Spleen (tissue), 11 donors: ENCODE measurements around the gene CMTM8. TPM values are rescaled to one million over a fixed set of nuclear protein-coding genes. Genes with fewer than 3 reads are reported as not detected.

Experiments
- DNase-seq: peaks from one replicate; pipeline ENCODE4 v3.0.0-alpha.2; 2020
- H3K27ac ChIP-seq, 8 donors: fragments of 200-600 bp; sonication (generic) in 7 of 8; 1 replicate in 4 of 8; 2 replicates in 4 of 8; pipeline versions ENCODE4 v1.5.0 to v1.8.0; 2016 to 2021; ENCODE audit warnings: inconsistent platforms in 4 of 8, mild to moderate bottlenecking in 4 of 8, moderate library complexity in 1 of 8
- H3K27me3 ChIP-seq, 7 donors: fragments of 200-600 bp; sonication (generic) in 6 of 7; replicated peaks in 1 of 7; 1 replicate in 4 of 7; 2 replicates in 3 of 7; pipeline versions ENCODE4 v1.5.0 to v1.8.0; 2016 to 2021; ENCODE audit warnings: inconsistent platforms in 3 of 7, mild to moderate bottlenecking in 1 of 7
- H3K36me3 ChIP-seq, 6 donors: fragments of 200-600 bp; sonication (generic) in 5 of 6; 1 replicate in 4 of 6; 2 replicates in 2 of 6; pipeline versions ENCODE4 v1.5.0 to v1.8.0; 2016 to 2021; ENCODE audit warnings: inconsistent platforms in 2 of 6
- H3K4me1 ChIP-seq, 6 donors: fragments of 200-600 bp; sonication (generic) in 5 of 6; 1 replicate in 3 of 6; 2 replicates in 3 of 6; pipeline versions ENCODE4 v1.5.0 to v1.8.0; 2016 to 2021; ENCODE audit warnings: inconsistent platforms in 3 of 6
- H3K4me3 ChIP-seq, 8 donors: fragments of 200-600 bp; sonication (generic) in 7 of 8; 1 replicate in 4 of 8; 2 replicates in 4 of 8; pipeline versions ENCODE4 v1.5.0 to v1.8.0; 2016 to 2021; ENCODE audit warnings: inconsistent platforms in 4 of 8, mild to moderate bottlenecking in 4 of 8, moderate library complexity in 2 of 8
- H3K9me3 ChIP-seq, 8 donors: fragments of 200-600 bp; sonication (generic) in 7 of 8; 1 replicate in 4 of 8; 2 replicates in 4 of 8; pipeline versions ENCODE4 v1.5.0 to v1.8.0; 2016 to 2021; ENCODE audit warnings: inconsistent platforms in 4 of 8
- CTCF ChIP-seq, 11 experiments: fragments of 200-600 bp in 7 of 11; fragments of 450-650 bp in 4 of 11; sonication (generic) in 4 of 11; IDR thresholded peaks in 8 of 11; conservative IDR thresholded peaks in 3 of 11; 1 replicate in 7 of 11; 2 replicates in 4 of 11; pipeline versions ENCODE4 v1.4.0 to v1.8.0; 2016 to 2021; ENCODE audit warnings: antibody characterized with exemption in 11 of 11, inconsistent platforms in 4 of 11, mild to moderate bottlenecking in 1 of 11
- POLR2A ChIP-seq, 3 donors: fragments of 450-650 bp; IDR thresholded peaks; one replicate each; pipeline ENCODE4 v1.5.1; 2017; ENCODE audit warnings: antibody characterized with exemption in 3 of 3, mild to moderate bottlenecking in 1 of 3
- POLR2AphosphoS5 ChIP-seq, 3 donors: sonication (generic); formaldehyde crosslinking; IDR thresholded peaks; one replicate each; pipeline ENCODE4 v1.5.1; 2017; ENCODE audit warnings: antibody characterized with exemption in 3 of 3
- WGBS, 5 donors: extraction: QIAGEN DNeasy Blood & Tissue Kit in 3 of 5; methylation state at CpG; one replicate each; pipeline versions ENCODE4 v1.1.5 to v1.1.7; 2013 to 2018; 5-methylcytosine and 5-hydroxymethylcytosine counted together
- intact Hi-C: fragments of 100-400 bp; cut with DNase I; formaldehyde crosslinking; loops from one replicate; pipeline ENCODE4 v1.15.0; 2023; ENCODE audit warnings: low total_unique reads
- polyA plus RNA-seq, 3 donors: library from polyadenylated mRNA; stranded (reverse); fragments of 200-250 nt; gene quantifications; one replicate each; pipeline ENCODE4 v1.2.1, GENCODE V29; 2013
- total RNA-seq, 7 donors: library from RNA; depleted of rRNA in 3 of 7; stranded (reverse); fragments of >200 nt in 3 of 7; fragmentation: NEBNext Ultra II Directional in 4 of 7; extraction: Animal tissue kit (Norgen Biotek cat#: 25700) in 4 of 7; gene quantifications; one replicate each; pipeline versions ENCODE4 v1.1.0 to v1.2.1, GENCODE V29; 2016 to 2021
- donor health status: healthy with polysubstance abuse.
- donor health status: DM: no; HTN: no; CAD: no; lungs with moderate emphysema.
- donor health status: DM: no; HTN: no; CAD: no.
- donor health status: Bipolar disorder and iron deficiency.
- donor health status: healthy.
- donor health status: DM: no; HTN: no; CAD: no.
- donor health status: DM: yes; HTN: yes; CAD: no.

The CMTM8 gene
- total and polyA plus RNA-seq, 10 donors = 0.61 to 3.5 (median 1.6) TPM

GRCh38 chr3:32316319-32316718, 77.8 kb downstream of the CMTM8 start:
- DNase-seq = no peak
- Histone ChIP-seq H3K36me3 (no peaks in the 10 kb centered on the region), H3K27ac (no peak overlapping the region), H3K4me3 (no peak overlapping the region), H3K9me3 (no peaks in the 10 kb centered on the region), H3K4me1 (peaks cover 0 to 29% (median under 1%) of the 10 kb centered on the region in 6 donors), H3K27me3 (peaks cover 0 to 12% (median 0%) of the 10 kb centered on the region in 7 donors)
- TF ChIP-seq CTCF (IDR thresholded peaks at IDR 0.05 in 8 of 11, conservative IDR thresholded peaks at IDR 0.05 in 3 of 11) (no peak), POLR2AphosphoS5 (IDR thresholded peaks at IDR 0.05) (no peak), POLR2A (IDR thresholded peaks at IDR 0.05) (no peak)
- 67 to 87% (median 83%) methylated on average over 2 of the region's 2 CpGs for WGBS, 5 donors
- intact Hi-C loops = no loop called here

GRCh38 chr3:32316976-32317375, 78.5 kb downstream of the CMTM8 start:
- TF ChIP-seq POLR2AphosphoS5 (IDR thresholded peaks at IDR 0.05) (no peak), CTCF (IDR thresholded peaks at IDR 0.05 in 8 of 11, conservative IDR thresholded peaks at IDR 0.05 in 3 of 11) (no peak), POLR2A (IDR thresholded peaks at IDR 0.05) (no peak)
- Histone ChIP-seq H3K36me3 (no peaks in the 10 kb centered on the region), H3K27me3 (peaks cover 0 to 12% (median 0%) of the 10 kb centered on the region in 7 donors), H3K9me3 (no peaks in the 10 kb centered on the region), H3K27ac (no peak overlapping the region), H3K4me3 (no peak overlapping the region), H3K4me1 (peaks cover 0 to 23% (median 0%) of the 10 kb centered on the region in 6 donors)
- intact Hi-C loops = no loop called here
- DNase-seq = no peak
- 43 to 80% (median 61%) methylated on average over 2 of the region's 2 CpGs for WGBS, 5 donors

DNA sequence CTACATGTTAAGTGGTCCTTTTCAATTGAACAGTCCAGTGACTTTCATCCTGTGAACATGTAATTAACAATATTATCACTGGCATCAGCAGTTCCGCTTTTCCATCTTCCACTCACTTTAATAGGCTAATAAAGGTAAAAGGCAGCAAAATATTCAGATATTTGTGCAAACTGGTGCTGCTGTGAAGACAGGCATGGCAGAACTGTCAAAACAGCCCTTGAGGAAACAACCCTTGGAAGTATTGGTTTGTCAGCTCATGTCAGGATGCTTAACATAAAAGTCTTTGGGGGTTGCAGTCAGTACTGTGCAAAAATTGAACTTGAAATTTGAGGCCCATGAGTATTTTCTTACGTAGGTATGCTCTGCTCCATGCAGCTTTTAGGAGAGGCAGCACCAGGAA, 81.1 kb downstream of the CMTM8 start:
- Histone ChIP-seq H3K9me3 (no peaks in the 10 kb centered on the region), H3K4me3 (no peak overlapping the region), H3K4me1 (peaks cover 0 to 10% (median 0%) of the 10 kb centered on the region in 6 donors), H3K27me3 (peaks cover 0 to 7% (median 0%) of the 10 kb centered on the region in 7 donors), H3K27ac (no peak overlapping the region), H3K36me3 (no peaks in the 10 kb centered on the region)
- intact Hi-C loops = no loop called here
- no peak for DNase-seq
- 80 to 90% (median 88%) methylated on average over 2 of the region's 2 CpGs for WGBS, 5 donors
- TF ChIP-seq CTCF (IDR thresholded peaks at IDR 0.05 in 8 of 11, conservative IDR thresholded peaks at IDR 0.05 in 3 of 11) = no peak
- TF ChIP-seq POLR2AphosphoS5 (IDR thresholded peaks at IDR 0.05) = no peak
- TF ChIP-seq POLR2A (IDR thresholded peaks at IDR 0.05) = no peak

- DNase-seq = no peak
- Histone ChIP-seq H3K4me3 (no peak overlapping the region), H3K27ac (no peak overlapping the region), H3K27me3 (peaks cover 0 to 7% (median 0%) of the 10 kb centered on the region in 7 donors), H3K36me3 (no peaks in the 10 kb centered on the region), H3K4me1 (peaks cover 0 to 10% (median 0%) of the 10 kb centered on the region in 6 donors), H3K9me3 (no peaks in the 10 kb centered on the region)
- TF ChIP-seq CTCF (IDR thresholded peaks at IDR 0.05 in 8 of 11, conservative IDR thresholded peaks at IDR 0.05 in 3 of 11) (no peak), POLR2A (IDR thresholded peaks at IDR 0.05) (no peak), POLR2AphosphoS5 (IDR thresholded peaks at IDR 0.05) (no peak)
- 88 to 98% (median 92%) methylated on average over 6 of the region's 6 CpGs for WGBS, 5 donors
- intact Hi-C loops = no loop called here
Observed at GRCh38 chr3:32320080-32320479, 81.6 kb downstream of the CMTM8 start.
